ENCODE data around the gene PLA2G1B. TPM values are rescaled to one million over a fixed set of nuclear protein-coding genes. Genes with fewer than 3 reads are reported as not detected.
A peak's percentile ranks its signal among the peaks of the same experiment; 100 is the strongest.

PLA2G1B gene
- total RNA-seq, 1 donor from 2014 or later, result not detected

DNA sequence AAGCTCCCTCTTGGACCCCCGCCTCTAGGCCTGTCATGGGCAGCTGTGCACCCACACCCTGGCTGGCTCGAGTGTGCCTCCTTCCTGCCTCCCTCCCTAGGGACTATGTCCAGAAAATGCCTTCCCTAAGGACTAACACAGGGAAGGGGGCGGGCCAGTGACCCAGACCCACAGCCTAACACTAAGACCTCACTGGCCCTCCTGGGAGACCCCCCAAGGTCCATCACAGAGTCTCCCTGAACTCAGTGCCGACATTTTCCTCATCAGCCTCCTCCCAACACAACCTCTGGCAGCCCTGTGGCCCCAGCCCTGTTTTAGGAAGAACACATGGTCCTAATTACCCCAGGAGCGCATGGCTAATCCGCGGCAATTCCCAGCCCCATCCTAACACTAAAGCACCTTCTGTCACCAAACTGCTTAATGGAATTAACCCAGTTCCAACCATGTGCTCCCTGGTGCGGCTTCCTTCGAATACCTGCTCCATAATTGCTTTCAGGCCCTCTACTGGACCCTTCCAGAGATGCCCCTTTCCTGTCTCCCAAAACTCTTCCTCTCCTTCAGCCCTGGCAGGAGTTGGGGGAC lies 35.8 kb upstream of the PLA2G1B start:
- TF ChIP-seq, protein P1, sequence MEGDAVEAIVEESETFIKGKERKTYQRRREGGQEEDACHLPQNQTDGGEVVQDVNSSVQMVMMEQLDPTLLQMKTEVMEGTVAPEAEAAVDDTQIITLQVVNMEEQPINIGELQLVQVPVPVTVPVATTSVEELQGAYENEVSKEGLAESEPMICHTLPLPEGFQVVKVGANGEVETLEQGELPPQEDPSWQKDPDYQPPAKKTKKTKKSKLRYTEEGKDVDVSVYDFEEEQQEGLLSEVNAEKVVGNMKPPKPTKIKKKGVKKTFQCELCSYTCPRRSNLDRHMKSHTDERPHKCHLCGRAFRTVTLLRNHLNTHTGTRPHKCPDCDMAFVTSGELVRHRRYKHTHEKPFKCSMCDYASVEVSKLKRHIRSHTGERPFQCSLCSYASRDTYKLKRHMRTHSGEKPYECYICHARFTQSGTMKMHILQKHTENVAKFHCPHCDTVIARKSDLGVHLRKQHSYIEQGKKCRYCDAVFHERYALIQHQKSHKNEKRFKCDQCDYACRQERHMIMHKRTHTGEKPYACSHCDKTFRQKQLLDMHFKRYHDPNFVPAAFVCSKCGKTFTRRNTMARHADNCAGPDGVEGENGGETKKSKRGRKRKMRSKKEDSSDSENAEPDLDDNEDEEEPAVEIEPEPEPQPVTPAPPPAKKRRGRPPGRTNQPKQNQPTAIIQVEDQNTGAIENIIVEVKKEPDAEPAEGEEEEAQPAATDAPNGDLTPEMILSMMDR (conservative IDR thresholded peaks at IDR 0.05), result peak; percentile 19
- H3K36me3 Mint-ChIP-seq, result peaks cover 16% of the 10 kb centered on the region
- peak overlapping the region; percentile 67 for H3K4me3 Mint-ChIP-seq
- H3K9me3 Mint-ChIP-seq, result no peaks in the 10 kb centered on the region
- H3K4me1 Mint-ChIP-seq (ENCODE audit: unreplicated experiment), result peaks cover 65% of the 10 kb centered on the region
- H3K27ac Mint-ChIP-seq, result peak overlapping the region; percentile 83
- no peaks in the 10 kb centered on the region for H3K27me3 Mint-ChIP-seq
- no peak for DNase-seq (ENCODE audit: extremely low spot score, unreplicated experiment)

DNA sequence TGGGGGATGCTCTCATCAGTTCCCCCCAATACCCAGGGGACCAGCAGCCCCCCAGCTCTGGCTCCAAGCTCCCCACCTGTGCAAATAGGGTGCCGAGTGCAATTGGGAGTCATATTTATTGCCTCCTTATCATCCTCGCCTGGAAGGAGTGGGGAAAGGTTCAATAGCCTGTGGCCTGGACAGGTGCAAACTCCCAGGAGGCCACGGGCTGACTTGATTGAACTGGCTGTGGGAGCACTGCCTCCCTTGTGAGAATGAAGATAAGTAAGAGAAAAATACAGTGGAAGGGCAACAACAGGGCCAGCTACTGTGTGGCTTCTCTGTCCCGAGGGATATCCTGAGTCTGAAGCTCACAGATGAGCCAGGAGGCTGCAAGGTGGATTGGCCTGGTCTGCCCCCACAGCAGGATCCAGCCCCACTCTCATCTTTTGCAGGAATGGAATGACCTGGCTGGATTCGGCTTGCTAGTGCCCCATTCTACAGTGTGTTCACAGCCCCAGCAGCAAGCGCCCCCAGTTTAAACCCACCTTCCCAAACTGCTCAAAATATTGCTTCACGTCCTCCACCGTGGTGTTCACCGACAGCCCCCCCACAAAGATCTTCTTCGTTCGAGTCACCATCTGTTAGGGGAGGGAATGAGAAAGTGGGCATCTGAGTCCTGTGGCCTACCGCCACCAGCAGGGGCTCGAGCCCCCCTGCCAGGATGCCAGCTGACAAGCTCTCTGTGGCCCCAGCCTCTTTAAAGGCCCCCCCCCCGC lies 35.1 kb upstream of the PLA2G1B start:
- H3K27ac Mint-ChIP-seq, result peak overlapping the region; percentile 83
- H3K4me1 Mint-ChIP-seq (ENCODE audit: unreplicated experiment), result peaks cover 72% of the 10 kb centered on the region
- no peaks in the 10 kb centered on the region for H3K27me3 Mint-ChIP-seq
- TF ChIP-seq, protein P1 (conservative IDR thresholded peaks at IDR 0.05), result no peak
- H3K9me3 Mint-ChIP-seq, result no peaks in the 10 kb centered on the region
- H3K36me3 Mint-ChIP-seq, result peaks cover 21% of the 10 kb centered on the region
- DNase-seq (ENCODE audit: extremely low spot score, unreplicated experiment), result no peak
- peak overlapping the region; percentile 84 for H3K4me3 Mint-ChIP-seq

DNA sequence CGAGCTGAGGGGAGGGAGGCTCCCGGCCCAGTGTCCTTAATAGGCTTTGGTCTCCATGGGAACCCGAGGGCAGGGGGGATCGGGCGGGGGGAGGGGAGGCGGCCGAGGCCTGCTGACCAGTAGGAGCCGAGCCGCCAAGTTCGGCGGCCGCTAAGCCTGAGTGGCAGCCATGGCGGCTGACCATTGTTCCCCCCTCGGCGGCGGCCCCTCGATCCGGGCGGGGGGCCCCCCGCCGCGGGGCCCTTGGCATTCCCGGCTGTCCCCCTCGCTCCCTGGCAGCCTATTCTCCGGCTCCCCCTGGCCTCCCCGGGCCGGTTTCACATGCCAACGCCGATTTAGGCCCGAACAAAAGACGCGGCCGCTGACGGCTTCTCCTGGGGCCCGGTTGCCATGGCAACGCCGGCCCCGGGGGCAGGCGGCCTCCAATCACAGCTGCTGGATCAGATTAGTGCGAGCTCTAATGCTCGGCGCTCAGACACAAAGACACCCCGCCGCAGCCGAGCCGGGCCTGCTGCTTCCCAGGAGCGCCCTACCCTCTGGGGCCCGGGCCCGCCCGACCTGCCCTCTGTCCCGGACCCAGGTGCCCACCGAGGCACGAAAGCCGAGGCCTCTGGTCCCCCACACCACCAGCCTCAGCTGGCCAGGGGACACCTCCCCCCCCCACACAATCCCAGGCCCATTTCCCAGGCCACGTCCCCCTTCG lies 34.1 kb upstream of the PLA2G1B start:
- Mint-ChIP-seq H3K36me3 (peaks cover 24% of the 10 kb centered on the region), H3K27me3 (no peaks in the 10 kb centered on the region), H3K4me1 (ENCODE audit: unreplicated experiment) (peaks cover 65% of the 10 kb centered on the region), H3K4me3 (peak overlapping the region; percentile 84), H3K9me3 (no peaks in the 10 kb centered on the region), H3K27ac (peak overlapping the region; percentile 83)
- TF ChIP-seq, protein P1 (conservative IDR thresholded peaks at IDR 0.05), result no peak
- peak; percentile 94 for DNase-seq (ENCODE audit: extremely low spot score, unreplicated experiment)

DNA sequence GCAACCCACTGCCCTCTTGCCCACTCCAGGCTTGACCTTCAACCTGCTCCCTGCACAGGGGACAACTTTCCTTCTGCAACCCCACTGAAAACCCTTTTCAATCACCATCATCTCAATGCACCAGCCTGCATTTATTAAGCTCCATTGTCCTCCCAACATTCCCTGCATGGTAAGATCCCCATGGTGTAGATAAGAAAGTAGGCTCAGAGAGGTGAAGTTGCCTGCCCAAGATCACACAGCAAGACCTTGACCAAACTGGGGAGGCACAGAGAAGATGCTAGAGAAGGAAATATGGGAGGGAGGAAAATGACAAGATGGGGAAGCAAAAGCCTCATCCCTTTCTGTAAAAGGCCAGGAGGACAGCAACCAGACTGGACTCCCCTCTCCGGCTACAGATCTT lies 31.5 kb upstream of the PLA2G1B start:
- TF ChIP-seq, protein P1 (conservative IDR thresholded peaks at IDR 0.05), result no peak
- no peak for DNase-seq (ENCODE audit: extremely low spot score, unreplicated experiment)
- Mint-ChIP-seq H3K4me1 (ENCODE audit: unreplicated experiment) (peaks cover 47% of the 10 kb centered on the region), H3K27ac (no peak overlapping the region), H3K9me3 (no peaks in the 10 kb centered on the region), H3K4me3 (peak overlapping the region; percentile 42), H3K27me3 (no peaks in the 10 kb centered on the region), H3K36me3 (peaks cover 23% of the 10 kb centered on the region)

DNA sequence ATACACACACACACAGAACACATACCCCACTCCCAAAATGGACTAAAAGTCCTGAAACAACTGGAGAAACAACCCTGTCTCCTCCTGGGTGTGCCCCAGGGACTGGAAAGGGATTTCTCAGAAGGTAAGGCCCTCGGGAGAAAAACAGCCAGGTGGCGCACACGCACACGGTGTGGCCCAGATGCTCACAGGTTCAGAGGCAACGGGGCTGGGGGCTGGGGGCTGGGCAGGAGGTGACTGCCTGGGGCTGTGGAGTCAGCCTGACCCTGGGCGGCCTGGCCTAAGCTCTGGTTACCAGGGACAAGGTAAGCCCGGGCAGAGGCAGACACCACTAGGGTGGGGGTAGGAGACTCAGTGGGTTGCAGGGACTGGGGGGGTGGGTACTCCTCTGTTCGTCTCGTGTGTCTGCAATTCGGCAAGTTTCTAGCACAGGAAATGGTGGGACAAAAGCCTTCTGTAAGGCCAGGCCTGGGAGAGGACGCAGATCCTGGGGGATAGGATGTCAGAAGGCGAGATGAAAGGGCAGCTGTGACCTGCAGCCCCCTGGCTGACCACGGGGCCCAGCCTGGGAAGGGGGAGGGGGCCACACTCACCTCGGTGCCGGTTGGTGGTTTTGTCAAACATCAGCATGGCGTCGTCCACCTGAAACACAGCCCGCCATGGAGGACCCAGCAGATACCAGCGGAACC lies 31.0 kb upstream of the PLA2G1B start:
- peak overlapping the region; percentile 34 for H3K27ac Mint-ChIP-seq
- no peak for DNase-seq (ENCODE audit: extremely low spot score, unreplicated experiment)
- peaks cover 43% of the 10 kb centered on the region for H3K4me1 Mint-ChIP-seq (ENCODE audit: unreplicated experiment)
- TF ChIP-seq, protein P1 (conservative IDR thresholded peaks at IDR 0.05), result peak; percentile 21
- peaks cover 23% of the 10 kb centered on the region for H3K36me3 Mint-ChIP-seq
- no peaks in the 10 kb centered on the region for H3K9me3 Mint-ChIP-seq
- H3K27me3 Mint-ChIP-seq, result no peaks in the 10 kb centered on the region
- no peak overlapping the region for H3K4me3 Mint-ChIP-seq

All from type B pancreatic cell (in vitro differentiated cells).